A204.1 (cell line): ENCODE results near the gene LTBP2.

Experiments
- FAIRE-seq: peaks from 2 replicates; lab custom pipeline; 2012; peaks lifted over from hg19 to GRCh38; lab: Jason Lieb, UNC

The LTBP2 gene

DNA sequence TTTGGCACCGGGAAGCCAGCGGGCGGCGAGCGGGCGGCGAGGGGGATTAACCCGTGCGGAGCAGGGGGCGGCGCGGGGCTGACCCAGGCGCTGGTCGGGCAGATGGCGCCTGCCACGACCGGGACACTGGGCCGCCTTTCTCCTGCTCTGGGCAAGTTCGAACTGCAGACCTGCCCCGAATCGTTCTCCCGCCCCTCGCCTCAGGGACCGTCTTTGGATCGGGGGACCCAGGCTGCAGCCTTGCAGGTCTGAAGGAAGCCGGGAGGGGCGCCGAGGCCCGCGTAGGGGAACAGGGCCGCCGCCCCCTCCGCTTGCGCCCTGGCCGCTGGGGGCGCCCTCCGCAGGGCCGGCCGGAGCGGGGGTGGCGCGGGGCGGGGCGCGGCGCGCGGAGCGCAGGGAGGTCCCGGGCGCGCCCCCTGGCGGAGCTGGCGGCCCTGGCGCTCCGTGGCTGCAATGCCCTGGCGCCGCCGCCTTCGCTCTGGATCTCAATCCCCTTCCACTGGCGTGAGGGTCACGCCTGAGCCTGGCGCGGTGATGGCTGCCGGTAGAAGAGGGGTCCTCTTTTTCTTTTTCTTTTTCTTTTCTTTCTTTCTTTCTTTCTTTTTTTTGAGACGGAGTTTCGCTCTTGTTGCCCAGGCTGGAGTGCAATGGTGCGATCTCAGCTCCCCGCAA lies 449 bp upstream of the LTBP2 start:
- no peak for FAIRE-seq

DNA sequence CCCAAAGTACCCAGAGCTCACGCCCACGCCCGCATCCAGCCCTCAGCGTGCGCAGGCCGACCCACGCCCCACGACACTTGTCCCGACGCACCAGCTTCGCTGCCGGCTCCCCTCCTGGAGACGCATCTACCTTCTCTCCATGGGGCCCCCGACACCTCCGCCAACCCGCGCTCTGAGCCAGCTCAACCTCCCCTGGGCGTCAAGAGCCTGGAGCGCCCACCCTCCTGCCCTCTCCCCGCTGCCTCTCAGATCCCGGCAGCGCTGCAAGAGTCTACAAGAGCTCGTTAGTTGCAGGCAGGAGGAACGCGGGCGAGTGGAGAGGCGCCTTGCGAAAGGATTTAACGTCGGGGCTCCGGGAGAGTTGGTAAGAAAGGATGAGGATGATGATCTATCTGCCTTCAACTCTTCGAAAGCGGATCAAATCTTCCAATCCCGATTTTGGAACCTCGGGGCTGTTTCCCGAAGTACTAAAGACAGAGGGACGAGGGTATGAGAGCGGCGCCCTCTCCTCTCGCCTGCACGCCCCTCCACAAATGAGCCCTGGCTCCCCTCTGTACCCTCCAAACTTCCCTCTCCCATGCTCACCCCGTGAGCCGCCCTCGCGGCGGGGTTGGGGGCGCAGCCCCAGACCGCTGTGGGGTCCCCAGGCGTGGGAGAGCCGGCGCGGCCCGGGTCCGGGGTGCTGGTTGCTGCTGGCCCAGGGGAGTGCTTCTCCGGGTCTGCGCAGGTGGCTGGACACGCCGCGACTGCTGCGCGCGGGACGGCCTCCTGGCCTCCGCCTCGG lies 979 bp downstream of the LTBP2 start:
- no peak for FAIRE-seq

DNA sequence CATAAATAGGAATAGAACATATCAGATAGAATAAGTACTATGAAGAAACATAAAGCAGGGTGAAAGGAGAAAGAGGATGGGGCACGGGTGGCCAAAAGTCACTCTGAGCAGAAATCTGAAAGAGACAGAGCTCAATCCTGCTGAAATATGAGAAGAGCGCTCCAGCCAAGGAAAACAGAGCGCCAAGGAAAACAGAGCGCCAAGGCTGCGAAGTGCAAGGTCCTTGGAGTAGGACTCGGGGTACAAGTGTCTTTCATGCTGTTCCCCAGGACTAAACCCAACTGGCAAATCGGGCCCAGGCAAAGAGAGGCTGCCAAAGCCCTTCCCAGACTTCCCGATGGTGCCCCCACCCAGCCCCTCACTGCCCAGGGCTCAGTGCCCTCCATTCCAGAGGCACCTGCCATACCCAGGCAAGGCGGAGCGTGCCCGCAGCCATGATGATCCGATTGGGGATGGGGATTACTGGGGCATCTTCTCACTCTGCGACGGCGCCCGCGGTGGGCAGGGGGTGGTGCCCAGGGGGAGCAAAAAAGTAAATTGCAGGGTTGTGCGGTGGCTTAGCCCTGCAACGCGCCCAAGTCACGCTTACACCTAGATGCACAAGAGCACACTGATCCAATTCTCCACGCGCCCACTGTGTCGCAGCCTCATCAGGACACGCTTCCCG lies 1.7 kb downstream of the LTBP2 start:
- no peak for FAIRE-seq

DNA sequence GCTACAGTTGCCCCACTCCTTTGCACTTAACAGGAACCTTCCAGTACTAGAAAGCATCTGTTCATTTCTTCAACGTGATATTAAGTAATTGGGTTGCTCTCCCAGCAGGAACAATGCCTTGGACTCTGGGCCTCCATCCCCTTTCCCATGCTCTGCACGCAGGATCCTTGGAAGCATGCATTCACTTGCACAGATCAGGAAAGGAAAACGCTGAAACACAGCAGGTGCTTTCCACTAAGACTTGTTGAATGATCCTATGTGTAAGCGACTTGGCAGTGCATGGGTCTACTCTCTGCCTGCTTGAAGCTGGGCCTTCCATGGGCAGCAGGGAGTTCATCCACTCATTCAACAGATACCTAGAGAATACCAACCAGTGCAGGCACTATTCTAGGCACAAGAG lies 2.3 kb downstream of the LTBP2 start:
- FAIRE-seq: no peak

DNA sequence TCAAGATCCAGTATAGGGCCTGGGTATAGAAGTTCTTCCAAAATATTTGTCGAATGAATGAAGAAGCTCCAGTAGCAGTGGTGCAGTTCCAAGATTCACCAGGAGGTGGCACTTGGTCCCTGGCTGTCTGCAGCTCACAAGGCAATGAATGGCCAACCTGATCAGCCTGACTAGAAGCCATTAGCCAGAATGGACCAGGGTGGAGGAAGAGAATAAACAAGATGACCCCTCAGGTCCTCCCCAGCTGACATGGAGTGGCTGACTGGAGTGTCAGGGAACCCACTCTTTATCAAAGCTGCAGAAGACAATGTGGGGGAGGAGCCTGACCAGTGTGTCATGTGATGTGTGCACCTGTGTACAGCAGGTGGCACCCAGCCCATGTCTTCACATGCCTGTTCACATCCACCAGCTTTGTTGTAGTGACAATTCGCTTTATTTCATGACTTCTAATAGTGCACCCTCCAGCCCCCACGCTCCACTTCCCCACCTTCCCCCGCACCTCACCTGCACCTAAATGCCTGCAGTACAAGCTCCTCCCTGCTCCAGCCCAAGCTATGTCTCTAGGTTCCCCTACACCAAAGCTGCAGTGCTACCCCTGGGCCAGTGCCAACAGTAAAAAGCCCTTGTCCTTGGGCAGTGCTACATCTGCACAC lies 3.0 kb downstream of the LTBP2 start:
- peak; percentile 94 for FAIRE-seq

DNA sequence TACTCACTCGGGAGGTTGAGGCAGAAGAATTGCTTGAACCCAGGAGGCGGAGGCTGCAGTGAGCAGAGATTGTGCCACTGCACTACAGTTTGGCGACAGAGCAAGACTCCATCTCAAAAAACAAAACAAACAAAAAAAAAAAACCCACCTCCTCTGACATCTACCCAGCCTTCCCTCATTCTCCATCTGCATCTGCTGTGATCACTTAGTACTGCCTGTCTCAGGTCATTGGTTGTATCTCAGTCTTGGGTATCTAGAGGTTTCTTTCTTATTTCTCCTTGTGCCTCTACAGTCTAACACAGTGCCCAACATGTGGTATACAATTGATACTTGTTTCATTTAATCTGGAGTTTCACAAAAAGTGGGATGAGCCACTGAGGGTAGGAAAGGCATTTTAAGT lies 5.3 kb downstream of the LTBP2 start:
- no peak for FAIRE-seq

DNA sequence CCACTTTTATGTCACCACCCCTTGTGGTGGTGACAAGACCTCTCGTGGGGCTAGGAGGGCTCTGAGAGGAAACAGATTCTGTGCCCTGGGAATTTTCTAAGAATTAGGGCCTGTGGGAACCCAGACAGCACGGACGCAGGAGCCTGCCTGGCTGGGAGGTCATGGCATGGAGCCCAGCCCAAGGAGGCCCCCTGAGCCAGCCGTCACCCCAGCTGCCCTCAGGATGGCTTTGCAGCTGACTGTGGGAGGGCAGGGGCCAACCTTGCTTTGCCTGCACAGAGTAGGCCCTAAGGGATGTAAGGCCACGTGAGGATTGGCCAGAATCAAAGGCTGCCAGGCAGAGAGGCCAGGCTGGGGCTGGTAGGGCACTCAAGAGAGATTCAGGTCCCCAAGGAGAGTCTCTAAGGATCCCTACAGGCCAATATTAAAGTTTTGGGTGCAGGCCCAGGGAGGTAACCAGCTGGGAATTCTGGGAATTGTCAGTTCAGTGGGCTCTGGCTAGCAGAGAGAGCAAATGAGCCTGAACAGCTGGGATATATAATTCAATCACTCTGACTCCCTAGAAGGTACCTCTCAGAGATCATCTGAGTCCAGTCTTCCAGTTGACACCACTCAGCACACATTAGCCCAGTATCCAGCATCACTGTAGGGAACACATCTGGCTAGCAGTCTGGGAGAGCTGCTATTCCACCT lies 6.4 kb downstream of the LTBP2 start:
- FAIRE-seq: no peak

DNA sequence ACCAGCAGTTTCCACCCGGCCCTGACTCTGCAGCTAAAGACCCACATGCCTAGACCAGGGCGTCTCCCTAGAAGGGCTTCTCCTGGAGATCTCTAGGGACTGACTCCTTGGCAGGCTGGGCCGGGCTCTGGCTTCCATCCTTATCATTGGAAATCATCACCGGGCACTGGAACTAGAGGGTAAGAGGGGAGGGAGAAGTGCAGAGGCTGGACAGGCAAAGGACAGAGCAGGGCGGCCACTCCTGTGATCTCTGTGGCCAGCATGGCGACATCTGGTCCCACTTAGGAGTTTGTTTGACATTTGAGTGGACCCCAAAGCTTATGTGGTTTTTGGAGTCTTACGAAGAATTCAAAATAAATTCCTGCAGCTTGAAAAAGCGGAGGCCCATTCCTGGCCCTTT lies 7.1 kb downstream of the LTBP2 start:
- FAIRE-seq: no peak

DNA sequence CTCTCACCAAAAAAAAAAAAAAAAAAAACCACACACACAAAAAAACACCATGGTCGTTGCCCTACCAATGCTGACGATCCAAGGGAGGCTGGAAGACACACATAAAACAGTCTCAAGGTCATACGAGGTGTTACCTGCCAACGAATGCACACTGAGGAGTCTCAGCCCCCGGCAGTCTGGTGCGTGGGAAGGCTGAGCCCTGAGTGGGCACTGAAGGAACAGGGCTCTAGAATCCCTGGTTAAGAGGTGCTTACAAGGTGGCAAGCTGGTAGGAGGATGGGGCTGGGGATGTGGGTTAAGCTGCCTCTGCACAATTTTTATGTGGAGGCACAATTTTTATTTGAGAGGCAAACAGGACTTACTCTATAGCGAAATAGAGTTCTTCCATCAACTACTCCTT lies 7.9 kb downstream of the LTBP2 start:
- no peak for FAIRE-seq

DNA sequence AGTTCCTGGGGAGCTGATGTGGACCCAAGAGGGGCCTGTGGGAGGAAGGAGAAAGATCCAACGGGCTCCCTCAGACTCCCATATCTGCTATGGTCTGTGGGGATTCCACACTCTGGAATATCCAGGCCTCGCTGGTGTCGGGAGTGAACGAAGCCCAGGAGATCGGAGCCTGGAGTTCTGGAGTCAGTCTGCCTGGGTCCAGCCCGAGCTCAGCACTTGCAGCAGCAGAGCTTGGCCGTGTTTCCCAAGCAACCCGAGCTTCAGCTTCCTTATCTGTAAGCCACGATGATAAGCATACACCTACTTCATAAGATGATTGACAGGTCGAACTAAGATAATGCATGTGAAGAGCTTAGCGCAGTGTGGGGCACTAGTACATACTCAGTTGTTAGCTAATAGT lies 10.1 kb downstream of the LTBP2 start:
- no peak for FAIRE-seq

DNA sequence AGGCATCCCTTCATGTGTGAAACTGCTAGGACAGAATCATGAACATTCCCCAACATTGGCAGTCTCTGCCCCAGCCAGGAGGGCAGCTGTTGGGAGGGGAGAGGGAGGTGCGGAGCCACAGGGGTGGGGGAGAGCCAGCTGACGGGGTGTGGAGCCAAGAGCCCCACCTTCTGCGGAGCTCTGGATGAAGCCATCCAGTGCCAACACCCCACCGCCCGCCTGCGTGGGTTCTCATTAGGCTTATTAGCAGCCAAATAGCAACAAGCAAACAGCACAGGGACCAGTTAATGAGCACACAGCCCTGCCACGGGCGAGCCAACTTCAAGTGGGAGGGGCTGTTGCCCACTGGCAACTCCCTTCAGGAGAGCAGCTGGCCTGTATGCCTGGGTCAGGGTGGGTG lies 12.1 kb downstream of the LTBP2 start:
- FAIRE-seq: no peak

DNA sequence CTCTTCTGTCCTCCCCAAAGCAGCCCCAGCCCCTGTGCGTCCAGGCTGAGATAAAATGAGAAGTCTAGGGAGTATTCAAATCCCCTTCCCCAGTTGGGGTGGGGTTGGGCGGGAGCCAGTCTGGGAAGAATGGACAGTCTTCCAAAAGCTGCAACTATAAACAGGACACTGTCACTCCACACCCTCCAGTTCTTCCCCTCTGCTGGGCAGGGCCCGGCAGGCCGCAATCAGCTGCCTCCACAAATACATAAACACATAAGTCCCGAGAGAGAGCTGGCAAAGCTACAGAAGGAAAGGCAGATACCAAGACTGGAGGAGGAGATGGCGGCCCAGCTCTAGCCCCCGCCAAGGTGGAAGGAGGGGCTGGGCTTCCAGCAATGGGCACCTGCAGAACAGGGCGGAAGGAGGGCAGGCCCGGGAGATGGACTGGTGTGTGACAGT lies 12.7 kb downstream of the LTBP2 start:
- FAIRE-seq: no peak

DNA sequence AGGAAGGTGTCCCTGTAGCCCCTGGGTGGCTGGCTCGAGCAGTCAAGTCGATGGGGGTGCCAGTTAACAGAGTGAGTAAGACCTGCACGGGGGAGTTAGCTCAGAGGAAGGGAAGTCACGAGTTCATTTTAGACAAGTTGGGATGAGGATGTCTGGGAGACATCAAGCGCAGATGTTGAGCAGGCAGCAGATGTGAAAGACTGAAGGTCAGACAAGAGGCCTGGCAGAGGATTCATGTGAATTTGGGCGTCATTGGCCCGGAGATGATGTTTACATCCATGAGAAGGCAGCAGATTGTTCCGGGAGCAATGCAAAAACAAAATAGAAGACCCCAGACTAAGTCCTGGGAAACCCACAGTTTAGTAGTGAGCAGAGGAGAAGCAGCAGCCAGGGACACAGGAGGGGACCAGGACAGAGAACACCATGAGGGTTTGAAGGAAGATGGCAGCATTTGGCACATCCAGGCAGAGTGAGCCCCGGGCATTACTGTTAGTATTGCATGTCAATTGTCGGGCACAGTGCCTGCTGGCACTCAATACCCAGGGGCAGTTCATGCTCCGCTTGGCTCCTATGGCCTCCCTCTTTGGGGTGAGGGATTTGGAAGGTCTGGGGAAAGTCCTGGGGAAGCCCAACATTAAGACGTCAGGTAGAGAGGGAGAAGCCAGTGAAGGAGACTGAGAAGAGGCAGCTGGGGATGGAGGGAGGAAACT lies 15.1 kb downstream of the LTBP2 start:
- no peak for FAIRE-seq

DNA sequence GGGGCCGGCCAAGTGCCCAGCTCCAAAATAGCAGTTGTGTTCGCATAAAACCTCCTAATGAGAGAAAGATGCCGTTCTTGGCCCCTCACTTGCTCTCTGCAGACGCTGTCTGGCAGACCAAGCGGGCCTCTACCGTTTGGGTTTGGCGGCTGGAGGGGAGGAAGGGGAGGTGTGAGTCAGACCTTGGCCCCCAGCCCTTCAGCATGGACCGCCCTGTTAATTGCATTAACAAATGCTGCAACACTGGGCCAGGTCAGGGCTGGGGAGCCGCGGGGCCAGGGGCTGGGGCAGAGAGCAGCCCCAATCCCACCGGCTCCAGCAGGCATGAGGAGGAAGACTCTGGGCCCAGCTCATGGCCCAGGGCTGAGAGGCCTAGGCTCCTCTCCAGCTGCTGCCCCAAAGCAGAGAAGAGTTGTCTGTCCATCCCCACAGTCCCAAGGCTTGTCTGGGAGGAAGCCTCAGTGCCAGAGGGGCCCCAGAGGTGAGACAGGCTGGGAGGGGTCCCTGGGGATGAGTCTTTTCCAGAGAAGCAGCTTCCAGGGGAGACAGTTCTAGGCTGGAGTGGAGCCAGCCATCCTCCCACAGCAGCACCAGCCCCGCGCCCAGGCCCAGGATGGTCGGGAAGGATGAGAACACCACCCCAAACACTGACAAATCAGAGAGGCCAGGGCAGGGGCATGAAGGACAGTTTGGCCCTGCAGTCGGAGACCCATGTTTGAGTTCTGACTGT lies 16.9 kb downstream of the LTBP2 start:
- FAIRE-seq: no peak

DNA sequence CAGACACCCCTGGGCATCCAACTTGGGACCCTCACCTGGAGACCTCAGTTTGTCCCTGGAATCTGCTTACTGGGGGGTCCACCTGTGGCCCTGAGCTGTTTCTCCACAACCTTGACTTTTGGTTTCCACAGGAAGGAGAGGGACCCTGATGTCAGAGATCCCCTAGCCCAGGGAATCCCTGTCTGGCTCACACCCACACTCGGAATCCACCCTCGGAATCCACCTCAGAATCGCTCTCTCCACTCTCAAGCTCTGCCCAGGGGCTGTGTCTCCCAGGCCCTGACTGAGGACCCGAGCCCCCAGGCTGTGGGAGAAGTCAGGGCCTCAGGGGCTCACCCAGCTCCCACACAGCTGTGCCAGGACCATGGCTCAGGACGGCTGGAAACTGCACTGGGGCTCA lies 17.4 kb downstream of the LTBP2 start:
- FAIRE-seq: no peak

DNA sequence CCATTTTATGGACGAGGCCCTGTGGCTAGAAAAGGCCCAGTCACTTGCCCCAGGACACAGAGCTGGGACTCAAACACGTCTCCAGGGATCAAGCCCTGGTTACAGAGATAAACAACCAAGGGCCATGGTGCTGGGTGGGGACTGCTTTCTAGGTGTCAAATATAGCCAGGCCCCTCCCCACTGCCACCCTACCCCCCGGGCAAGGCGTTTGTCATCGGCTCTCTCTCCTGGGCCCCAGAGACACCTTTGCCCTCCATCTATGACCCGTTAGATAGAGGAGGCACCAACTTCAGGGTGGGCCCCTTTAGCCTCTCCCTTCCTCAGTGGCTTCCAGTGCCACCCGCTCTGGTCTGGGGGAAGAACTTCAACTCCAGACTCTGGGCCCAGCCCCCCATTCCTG lies 18.0 kb downstream of the LTBP2 start:
- FAIRE-seq: no peak

DNA sequence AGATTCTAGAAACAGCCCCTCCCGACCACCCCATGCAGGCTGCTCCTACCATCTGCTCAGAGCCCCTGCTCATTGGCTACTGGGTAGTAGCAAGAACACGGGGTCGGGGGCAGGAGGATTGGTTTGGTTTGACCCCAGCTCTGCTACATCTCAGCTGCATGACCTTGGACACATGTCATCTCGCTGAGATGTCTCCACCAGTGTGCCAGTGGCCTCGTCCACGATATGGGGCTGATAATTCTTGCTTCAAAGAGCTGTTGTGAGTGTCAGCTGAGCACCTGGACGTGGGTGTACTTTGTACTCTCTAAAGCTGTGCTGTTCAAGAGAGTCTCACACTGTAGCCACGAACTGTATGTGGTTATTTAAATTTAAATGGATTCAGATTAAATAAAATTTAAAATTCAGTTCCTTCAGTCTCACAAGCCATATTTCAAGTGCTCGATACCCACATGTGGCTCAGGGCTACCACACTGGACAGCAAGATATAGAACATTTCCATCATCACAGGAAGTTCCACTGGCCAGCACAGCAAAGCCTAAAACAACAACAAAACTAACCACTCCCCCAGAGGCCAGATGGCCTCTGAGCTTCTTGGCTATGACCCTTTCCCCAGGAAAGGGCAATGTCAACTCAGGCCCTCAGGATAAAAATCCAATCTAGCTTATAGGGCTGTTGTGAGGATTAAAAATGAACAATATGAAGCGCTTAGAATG lies 18.6 kb downstream of the LTBP2 start:
- no peak for FAIRE-seq

DNA sequence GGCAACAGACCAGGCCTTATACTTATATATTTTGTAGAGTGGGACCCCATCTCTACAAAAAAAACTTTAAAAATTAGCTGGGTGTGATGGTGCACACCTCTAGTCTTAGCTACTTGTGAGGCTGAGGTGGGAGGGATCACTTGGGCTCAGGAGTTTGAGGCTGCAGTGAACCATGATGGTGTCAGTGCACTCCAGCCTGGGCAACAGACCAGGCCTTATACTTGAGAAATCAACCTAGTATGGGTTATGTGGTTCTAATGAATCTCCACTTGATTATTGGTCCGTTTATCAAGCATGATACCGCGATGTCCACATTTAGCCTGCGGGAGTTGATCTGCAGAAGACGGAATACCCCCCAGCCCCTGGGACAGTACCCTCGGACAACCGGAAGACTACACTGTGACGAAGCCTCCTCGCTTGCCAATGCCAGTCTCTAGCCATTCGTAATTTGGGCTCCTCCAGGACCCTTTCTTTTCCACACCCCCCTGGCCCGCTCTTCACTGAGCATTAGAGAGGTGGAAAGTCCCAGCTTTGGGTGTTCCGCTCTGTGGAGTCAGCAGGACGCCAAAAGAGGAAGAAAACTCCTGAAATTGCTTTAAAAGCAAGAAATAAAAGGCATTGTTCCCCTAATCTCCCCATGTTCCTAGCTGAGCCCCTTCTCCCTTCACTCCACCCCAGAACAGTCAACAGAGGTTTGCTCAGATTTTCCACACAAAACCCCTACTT lies 19.4 kb downstream of the LTBP2 start:
- no peak for FAIRE-seq

DNA sequence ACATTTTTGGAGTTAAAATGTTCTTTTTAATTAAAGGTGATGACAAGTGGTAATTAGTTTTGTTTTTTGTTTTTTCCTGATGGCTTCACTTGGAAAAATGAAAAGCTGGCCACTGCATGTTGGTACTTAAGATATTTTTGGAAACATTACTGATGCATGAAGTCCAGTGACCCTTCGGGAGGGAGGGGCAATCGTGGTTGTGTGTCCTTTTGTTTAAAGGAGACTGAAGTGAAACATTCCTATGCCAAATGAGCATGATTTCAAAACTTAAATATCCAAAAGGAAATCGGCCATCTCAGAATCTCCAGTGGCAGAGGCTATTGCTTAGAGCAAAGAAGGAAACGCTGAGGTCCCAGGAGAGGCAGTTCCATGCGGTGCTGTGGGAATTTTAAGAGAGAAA lies 20.1 kb downstream of the LTBP2 start:
- FAIRE-seq: no peak

DNA sequence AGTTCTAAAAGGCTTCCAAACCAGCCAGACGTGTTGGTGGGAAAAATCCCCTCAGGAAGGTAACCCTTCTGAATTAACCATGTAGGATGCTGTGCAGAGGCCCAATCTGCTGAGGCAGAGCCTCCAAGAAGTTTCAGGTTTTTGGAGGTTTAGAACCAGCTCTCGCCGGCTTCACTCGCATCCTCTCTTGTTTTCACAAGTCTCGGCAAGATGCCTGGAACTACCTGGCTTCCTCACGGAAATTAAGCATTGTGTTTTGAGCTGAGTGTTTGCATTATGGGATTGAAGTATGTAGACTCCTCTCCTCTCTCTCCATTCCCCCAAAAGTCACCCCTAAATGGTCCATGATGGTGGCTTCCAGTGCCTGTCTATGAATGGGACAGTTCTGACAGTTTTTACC lies 20.6 kb downstream of the LTBP2 start:
- no peak for FAIRE-seq
